ENCODE data around the gene RTN3.
"Not testable (repeated sequence)": the region's sequence is repeated elsewhere in the genome, so short reads cannot be mapped to it uniquely, and the experiment has no call there.

Gene RTN3

GRCh38 chr11:63769042-63769713 is 87.9 kb downstream of the RTN3 start:
- DNase-seq = peak; percentile 56

GRCh38 chr11:63769714-63770455 is 88.6 kb downstream of the RTN3 start:
- DNase-seq = no peak

DNA sequence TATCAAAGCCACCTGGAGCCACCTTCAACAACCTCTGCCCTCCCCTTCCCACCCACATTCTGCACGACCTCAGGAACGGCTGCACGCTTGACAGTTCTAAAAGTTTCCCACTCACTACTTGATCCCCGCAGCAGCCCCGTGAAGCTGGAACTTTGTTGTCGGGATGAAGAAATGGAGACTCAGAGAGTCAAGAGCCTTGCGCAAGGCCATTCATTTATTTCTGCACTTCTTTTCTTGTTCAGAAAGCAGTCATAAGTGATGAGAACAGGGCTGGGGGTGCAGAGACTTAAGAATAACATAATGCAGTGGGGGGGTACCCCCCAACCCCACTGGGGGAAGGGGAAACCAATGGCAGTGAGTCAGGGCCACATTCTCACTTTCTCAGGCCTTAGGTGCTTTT is 89.5 kb downstream of the RTN3 start:
- DNase-seq = no peak

- not testable (repeated sequence) for DNase-seq
Measured at GRCh38 chr11:63771741-63772318, 90.5 kb downstream of the RTN3 start.

GRCh38 chr11:63775191-63775590 is 93.9 kb downstream of the RTN3 start:
- DNase-seq = no peak

DNA sequence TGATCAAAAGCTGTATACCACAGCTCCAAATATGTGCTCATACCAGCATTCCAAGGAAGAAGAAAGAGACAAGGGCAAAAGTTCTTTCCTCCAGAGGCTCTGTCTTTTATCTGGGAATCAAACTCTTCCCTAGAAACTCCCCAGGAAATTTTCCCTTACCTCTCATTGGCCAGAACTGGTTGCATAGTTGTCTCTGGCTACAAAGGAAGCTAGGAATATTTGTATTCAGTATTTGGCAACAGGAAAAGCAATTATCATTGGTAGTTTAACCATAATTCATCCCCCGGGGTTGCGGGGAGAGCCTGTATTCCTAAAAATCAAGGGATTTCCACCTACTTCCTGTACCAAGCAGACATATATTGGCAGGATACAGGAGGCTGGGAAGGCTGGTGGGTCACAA is 97.7 kb downstream of the RTN3 start:
- DNase-seq = no peak

DNA sequence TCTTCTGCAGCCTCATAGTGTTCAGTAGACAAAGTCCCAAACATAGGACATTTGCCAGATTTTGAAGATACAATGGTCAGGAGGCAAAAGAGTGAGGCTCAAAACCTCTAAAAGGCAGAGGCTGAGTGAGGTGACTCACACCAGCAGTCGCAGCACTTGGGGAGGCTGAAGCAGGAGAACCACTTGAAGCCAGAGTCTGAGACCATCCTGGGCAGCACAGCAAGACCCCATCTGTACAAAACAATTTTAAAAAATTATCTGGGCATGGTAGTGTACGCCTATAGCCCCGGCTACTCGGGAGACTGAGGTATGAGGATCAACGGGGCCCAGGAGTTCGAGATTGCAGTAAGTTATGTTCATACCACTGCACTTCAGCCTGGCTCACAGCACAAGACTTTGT is 101.4 kb downstream of the RTN3 start:
- DNase-seq = no peak

GRCh38 chr11:63783925-63784592 is 102.8 kb downstream of the RTN3 start:
- no peak for DNase-seq

GRCh38 chr11:63785823-63786222 is 104.5 kb downstream of the RTN3 start:
- no peak for DNase-seq

DNA sequence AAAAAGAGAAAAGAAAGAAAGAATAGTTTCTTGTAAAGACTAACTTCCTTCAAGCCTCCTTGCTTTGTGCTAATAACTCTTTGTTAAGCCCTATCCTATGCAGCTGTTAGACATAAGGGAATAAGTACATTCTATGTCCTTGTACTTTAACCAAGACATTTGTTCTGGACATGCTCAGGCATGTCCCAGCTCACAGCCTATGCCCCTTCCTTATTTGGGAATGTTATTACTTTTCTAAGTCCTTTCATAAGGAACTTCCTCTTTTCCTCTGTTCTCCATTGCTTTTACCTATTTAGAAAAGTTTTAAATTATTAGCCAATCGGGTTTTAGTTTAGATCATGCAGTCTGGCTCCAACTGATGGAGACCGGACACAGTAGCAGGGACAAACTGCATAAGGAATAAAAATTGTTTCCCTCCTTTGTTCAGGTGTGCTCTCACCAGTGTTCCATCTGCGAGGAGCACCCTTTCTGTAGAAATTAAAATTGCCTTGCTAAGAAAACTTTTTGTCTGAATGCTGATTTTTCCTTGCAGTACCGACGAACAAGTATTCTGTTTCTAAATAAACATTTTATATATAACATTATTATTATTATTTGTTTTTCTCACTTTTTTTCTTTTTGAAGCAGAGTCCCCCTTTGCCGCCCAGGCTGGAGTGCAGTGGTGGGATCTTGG is 110.3 kb downstream of the RTN3 start:
- DNase-seq = no peak

DNA sequence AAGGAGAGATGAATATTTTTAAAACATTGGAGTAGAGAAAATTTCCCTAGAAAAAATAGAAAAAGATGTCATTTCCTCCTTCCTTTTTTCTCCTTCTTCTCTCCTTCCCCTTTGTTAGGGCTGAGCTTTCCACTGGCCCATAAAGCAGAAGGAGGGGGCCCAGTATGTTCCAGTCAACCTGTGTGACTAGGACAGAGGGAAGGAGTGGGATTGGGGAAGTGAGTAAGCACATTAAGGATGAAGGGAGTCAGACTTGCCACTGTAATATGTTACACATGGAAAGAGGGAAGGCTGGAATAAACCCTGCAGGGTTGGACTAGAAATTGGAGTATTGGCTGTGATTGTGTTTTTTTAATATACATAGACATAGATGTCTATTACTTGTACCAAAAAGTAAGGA is 111.9 kb downstream of the RTN3 start:
- DNase-seq = no peak

GRCh38 chr11:63795066-63795465 is 113.8 kb downstream of the RTN3 start:
- no peak for DNase-seq

GRCh38 chr11:63800921-63801320 is 119.6 kb downstream of the RTN3 start:
- no peak for DNase-seq

DNA sequence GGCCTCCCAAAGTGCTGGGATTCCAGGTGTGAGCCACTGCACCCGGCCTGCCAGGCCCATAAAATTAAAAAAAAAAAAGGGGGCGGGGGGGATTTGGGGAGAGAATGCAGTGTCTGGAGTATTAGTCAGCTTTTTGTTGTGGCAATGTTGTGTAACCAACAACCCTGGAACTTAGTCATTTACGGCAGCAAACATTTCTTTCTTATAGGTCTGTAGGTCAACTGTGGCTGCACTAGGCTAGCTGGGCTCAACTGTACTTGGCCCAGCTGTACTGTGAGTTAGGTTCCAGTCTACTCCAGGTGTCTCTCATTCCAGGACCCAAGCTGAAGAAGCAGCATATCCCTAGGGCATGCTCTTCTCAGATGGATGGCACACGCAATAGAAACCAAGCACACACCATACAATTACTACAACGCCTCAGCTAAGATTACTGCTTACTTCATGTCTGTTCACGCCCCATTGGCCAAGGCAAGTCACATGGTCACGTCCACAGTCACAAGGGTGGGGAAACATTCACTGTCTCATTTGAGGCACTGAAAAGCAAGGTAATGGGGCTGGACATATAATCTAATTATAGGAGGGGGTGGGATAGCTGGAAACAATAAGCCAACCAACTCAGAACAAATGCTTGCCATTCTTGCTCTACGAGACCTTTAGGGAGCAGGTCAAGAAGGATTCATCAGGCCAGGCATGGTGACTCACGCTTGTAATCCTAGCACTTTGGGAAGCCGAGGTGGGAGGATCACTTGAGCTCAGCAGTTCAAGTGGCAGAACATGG is 121.5 kb downstream of the RTN3 start:
- no peak for DNase-seq

GRCh38 chr11:63804259-63804658 is 123.0 kb downstream of the RTN3 start:
- no peak for DNase-seq

GRCh38 chr11:63805844-63806415 is 124.6 kb downstream of the RTN3 start:
- DNase-seq = no peak
